ENCODE measurements around the gene RAD18.

DNA sequence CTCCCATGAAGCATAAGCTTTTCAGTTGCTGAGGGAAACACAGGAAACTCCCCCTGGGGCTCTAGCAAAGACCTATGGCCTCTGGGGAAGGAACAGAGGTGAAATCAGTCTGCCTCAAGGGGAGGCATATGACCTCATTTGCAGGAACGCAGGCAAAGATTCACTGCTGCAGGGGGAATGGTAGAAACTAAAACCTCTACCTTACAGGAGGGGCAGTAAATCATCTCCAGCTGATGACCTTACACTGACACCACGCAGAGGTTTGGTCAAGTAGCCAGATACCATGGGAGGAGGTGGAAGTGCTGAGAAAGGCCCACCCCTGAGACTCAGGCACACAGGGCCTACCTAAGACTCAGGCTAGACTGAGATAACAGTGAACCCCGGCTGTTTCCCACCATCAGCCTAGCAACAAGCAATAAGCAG is 81.1 kb downstream of the RAD18 start:
- TF ChIP-seq, protein P1, sequence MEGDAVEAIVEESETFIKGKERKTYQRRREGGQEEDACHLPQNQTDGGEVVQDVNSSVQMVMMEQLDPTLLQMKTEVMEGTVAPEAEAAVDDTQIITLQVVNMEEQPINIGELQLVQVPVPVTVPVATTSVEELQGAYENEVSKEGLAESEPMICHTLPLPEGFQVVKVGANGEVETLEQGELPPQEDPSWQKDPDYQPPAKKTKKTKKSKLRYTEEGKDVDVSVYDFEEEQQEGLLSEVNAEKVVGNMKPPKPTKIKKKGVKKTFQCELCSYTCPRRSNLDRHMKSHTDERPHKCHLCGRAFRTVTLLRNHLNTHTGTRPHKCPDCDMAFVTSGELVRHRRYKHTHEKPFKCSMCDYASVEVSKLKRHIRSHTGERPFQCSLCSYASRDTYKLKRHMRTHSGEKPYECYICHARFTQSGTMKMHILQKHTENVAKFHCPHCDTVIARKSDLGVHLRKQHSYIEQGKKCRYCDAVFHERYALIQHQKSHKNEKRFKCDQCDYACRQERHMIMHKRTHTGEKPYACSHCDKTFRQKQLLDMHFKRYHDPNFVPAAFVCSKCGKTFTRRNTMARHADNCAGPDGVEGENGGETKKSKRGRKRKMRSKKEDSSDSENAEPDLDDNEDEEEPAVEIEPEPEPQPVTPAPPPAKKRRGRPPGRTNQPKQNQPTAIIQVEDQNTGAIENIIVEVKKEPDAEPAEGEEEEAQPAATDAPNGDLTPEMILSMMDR (IDR thresholded peaks at IDR 0.05) = no peak
- TF ChIP-seq POLR2A (IDR thresholded peaks at IDR 0.05) = no peak
